Gastroesophageal sphincter (tissue), 4 donors: ENCODE measurements around the gene PYGB. TPM values are rescaled to one million over a fixed set of nuclear protein-coding genes. Genes with fewer than 3 reads are reported as not detected.

ENCODE experiments used
- ATAC-seq: fragments of 150-250 bp; one replicate; pipeline ENCODE4 v1.9.1; 2016; ENCODE audit warnings: mild to moderate bottlenecking, moderate library complexity
- H3K27ac ChIP-seq, 4 donors: fragments of 200-600 bp; sonication (generic) in 3 of 4; 1 replicate in 3 of 4; 2 replicates in 1 of 4; pipeline ENCODE4 v1.5.1; 2016 to 2019
- H3K27me3 ChIP-seq: fragments of 200-600 bp; sonication (generic); one replicate; pipeline ENCODE4 v1.5.1; 2019
- H3K36me3 ChIP-seq, 2 donors: fragments of 200-600 bp; sonication (generic); one replicate each; pipeline ENCODE4 v1.5.1; 2019; ENCODE audit warnings: control low read depth in 1 of 2
- H3K4me1 ChIP-seq, 3 donors: fragments of 200-600 bp; sonication (generic); 1 replicate in 2 of 3; 2 replicates in 1 of 3; pipeline ENCODE4 v1.5.1; 2016 to 2019; ENCODE audit warnings: control low read depth in 2 of 3
- H3K4me3 ChIP-seq, 2 donors: fragments of 200-600 bp; sonication (generic); one replicate each; pipeline ENCODE4 v1.5.1; 2019; ENCODE audit warnings: mild to moderate bottlenecking in 1 of 2, moderate library complexity in 1 of 2
- H3K9me3 ChIP-seq, 3 donors: fragments of 200-600 bp; sonication (generic); one replicate each; pipeline ENCODE4 v1.5.1; 2017 to 2019; ENCODE audit warnings: control low read depth in 2 of 3
- EP300 ChIP-seq: sonication (generic); formaldehyde crosslinking; IDR thresholded peaks from one replicate; pipeline ENCODE4 v1.6.1; 2017; ENCODE audit warnings: antibody characterized with exemption, mild to moderate bottlenecking
- POLR2A ChIP-seq, 2 donors: fragments of 450-650 bp; IDR thresholded peaks; one replicate each; pipeline ENCODE4 v1.6.1; 2017; ENCODE audit warnings: antibody characterized with exemption in 2 of 2, mild to moderate bottlenecking in 2 of 2, moderate library complexity in 1 of 2
- POLR2AphosphoS5 ChIP-seq: sonication (generic); formaldehyde crosslinking; IDR thresholded peaks from one replicate; pipeline ENCODE4 v1.6.1; 2017; ENCODE audit warnings: antibody characterized with exemption
- WGBS, 2 donors: methylation state at CpG; one replicate each; pipeline ENCODE4 v1.1.5; 2018; ENCODE audit warnings: low coverage in 1 of 2; 5-methylcytosine and 5-hydroxymethylcytosine counted together
- total RNA-seq, 4 donors: library from RNA; depleted of rRNA; stranded (reverse); fragments of >200 nt; gene quantifications; one replicate each; pipeline ENCODE4 v1.1.0, GENCODE V29; 2016
- TF ChIP-seq, protein P1 (sequence below), 4 experiments: fragments of 200-600 bp in 2 of 4; fragments of 450-650 bp in 2 of 4; sonication (generic) in 1 of 4; IDR thresholded peaks; one replicate each; pipeline ENCODE4 v1.5.1; 2017 to 2019; ENCODE audit warnings: antibody characterized with exemption in 4 of 4, mild to moderate bottlenecking in 2 of 4, moderate library complexity in 2 of 4

PYGB gene
- 100 to 1,000 TPM; 131 to 663 (median 337) TPM for total RNA-seq

DNA sequence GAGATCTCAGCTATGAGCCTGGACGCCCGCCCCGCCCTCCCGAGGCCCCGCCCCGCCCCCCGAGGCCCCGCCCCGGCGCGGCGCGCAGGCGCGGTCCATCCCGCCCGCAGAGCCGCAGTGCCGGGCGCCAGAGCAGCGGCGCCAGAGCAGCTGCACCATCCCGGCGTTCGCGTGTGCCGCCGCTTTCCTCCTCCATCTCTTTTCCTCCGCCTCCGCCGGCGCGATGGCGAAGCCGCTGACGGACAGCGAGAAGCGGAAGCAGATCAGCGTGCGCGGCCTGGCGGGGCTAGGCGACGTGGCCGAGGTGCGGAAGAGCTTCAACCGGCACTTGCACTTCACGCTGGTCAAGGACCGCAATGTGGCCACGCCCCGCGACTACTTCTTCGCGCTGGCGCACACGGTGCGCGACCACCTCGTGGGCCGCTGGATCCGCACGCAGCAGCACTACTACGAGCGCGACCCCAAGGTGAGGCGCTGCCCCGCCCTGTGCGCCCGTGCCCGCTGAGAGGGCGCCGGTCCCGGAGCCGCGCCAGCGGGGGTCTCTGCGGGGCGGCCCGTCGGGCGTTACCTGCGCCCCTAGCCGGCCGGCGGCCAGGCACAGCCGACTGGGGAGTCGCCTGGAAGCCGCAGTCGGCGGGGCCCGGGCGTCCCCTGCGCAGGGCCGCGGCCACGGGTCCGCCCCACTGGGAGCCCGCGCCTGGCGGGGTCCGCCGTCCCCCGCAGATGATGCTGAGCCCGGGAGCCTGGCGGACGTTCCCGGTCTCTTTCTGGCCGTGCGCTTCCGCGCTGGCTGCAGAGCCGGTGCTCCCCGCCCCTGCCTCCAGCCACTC is at the start of gene PYGB:
Gene PYGB (plus strand): TSS at position 130 of the 830 bp plus-strand sequence. CDS start 94 bp downstream, at position 224.
- Histone ChIP-seq H3K27me3 (no peaks in the 10 kb centered on the region), H3K4me1 (peaks cover 2 to 60% (median 36%) of the 10 kb centered on the region in 3 donors), H3K36me3 (no peaks in the 10 kb centered on the region), H3K27ac (peak within 1 kb of the TSS; percentile 77 to 99 (median 96)), H3K4me3 (peak within 1 kb of the TSS; percentile 66 to 94), H3K9me3 (no peaks in the 10 kb centered on the region)
- peak; percentile 91 for ATAC-seq
- WGBS, 2 donors: 0% methylated on average over 5 of the region's 113 CpGs; no CpG with 5 or more reads in 1 of the 2 donors
- TF ChIP-seq POLR2AphosphoS5 (peak; percentile 98), EP300 (no peak), POLR2A (IDR thresholded peaks at IDR 0.05) (peak; percentile 92 to 94)
- TF ChIP-seq, protein P1, sequence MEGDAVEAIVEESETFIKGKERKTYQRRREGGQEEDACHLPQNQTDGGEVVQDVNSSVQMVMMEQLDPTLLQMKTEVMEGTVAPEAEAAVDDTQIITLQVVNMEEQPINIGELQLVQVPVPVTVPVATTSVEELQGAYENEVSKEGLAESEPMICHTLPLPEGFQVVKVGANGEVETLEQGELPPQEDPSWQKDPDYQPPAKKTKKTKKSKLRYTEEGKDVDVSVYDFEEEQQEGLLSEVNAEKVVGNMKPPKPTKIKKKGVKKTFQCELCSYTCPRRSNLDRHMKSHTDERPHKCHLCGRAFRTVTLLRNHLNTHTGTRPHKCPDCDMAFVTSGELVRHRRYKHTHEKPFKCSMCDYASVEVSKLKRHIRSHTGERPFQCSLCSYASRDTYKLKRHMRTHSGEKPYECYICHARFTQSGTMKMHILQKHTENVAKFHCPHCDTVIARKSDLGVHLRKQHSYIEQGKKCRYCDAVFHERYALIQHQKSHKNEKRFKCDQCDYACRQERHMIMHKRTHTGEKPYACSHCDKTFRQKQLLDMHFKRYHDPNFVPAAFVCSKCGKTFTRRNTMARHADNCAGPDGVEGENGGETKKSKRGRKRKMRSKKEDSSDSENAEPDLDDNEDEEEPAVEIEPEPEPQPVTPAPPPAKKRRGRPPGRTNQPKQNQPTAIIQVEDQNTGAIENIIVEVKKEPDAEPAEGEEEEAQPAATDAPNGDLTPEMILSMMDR (IDR thresholded peaks at IDR 0.05): peak in 2 of 4 experiments; percentile 9

DNA sequence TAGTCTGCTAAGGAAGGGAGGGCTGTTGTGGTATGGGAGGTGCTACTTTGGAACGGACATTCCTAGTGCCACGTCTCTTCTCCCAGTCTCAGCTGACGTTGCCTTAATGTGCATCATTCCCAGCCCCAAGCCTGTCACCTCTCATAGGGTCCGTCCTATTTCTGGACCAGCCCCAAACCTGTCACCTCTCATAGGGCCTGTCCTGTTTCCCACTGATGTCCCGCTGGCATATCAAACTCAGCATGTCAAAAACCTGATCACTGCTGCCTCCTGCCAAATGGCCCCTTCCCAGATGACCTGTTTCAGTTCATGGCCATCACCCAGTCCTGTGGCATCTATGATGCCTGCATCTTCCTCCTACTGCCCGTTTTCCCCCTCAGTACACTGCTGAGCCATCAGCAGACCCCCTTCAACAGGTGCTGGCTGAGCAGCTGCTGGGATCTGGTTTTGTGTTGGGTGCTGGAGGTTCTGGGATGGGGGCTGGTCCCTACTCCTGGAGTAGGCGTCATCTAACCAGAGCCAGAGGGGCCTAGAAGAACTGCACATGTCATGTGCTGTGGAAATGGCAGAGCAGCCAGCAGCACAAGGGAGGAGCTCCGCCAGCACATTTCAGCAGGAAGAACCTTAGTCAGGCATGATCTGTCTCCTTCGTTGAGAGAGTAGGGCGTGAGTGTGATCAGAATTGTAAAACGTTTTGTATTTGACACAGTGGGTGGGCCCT is 49.1 kb upstream of the PYGB start:
- ATAC-seq: no peak
- TF ChIP-seq POLR2A (IDR thresholded peaks at IDR 0.05) (no peak), EP300 (no peak), POLR2AphosphoS5 (no peak)
- TF ChIP-seq, protein P1 (IDR thresholded peaks at IDR 0.05): no peak
- H3K36me3 ChIP-seq: no peaks in the 10 kb centered on the region
- no peak overlapping the region for H3K4me3 ChIP-seq
- H3K27me3 ChIP-seq: no peaks in the 10 kb centered on the region
- peak overlapping the region in 3 of 4 donors; percentile 30 to 87 (median 52) for H3K27ac ChIP-seq
- H3K9me3 ChIP-seq: no peaks in the 10 kb centered on the region
- H3K4me1 ChIP-seq: peaks cover 0 to 57% (median 23%) of the 10 kb centered on the region in 3 donors
- WGBS, 2 donors: 58 to 87% methylated on average over 5 to 9 of the region's 11 CpGs

DNA sequence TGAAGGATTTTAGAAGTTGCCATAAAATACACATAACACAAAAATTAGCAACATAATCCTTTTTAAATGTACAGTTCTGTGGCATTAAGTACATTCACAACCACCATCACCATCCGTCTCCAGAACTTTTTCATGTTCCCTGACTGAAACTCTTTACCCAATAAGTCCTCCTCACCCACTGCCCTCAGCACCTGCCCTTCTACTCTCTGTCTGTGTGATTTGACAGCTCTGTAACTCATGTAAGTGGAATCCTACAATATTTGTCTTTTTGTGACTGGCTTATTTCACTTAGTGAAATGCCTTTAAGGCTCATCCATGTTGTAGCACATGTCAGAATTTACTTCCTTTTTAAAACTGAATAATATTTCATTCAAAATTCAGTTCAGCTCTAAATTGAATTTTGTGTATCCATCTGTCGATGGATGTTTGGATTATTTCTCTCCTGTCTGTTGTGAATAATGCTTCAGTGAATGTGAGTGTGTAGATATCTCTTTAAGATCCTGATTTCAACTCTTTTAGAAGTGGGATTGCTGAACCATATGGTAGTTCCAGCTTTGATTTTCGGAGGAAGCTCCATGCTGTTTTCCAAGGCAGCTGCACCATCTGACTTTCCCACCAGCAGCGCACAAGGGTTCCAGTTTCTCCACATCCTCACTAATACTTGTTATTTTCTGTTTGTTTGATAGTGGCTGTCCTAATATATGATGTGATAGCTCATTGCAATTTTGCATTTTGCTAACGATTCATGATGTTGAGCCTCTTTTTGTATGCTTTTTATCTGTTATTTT is 48.2 kb upstream of the PYGB start:
- no peaks in the 10 kb centered on the region for H3K27me3 ChIP-seq
- no peak for ATAC-seq
- H3K4me3 ChIP-seq: no peak overlapping the region
- no peaks in the 10 kb centered on the region for H3K9me3 ChIP-seq
- peak overlapping the region in 3 of 4 donors; percentile 30 to 87 (median 52) for H3K27ac ChIP-seq
- no peaks in the 10 kb centered on the region for H3K36me3 ChIP-seq
- WGBS, 2 donors: 54 to 56% methylated on average over 5 of the region's 5 CpGs
- H3K4me1 ChIP-seq: peaks cover 0 to 58% (median 23%) of the 10 kb centered on the region in 3 donors
- no peak for TF ChIP-seq EP300
- TF ChIP-seq, protein P1 (IDR thresholded peaks at IDR 0.05): no peak
- TF ChIP-seq POLR2A (IDR thresholded peaks at IDR 0.05): no peak
- TF ChIP-seq POLR2AphosphoS5: no peak

DNA sequence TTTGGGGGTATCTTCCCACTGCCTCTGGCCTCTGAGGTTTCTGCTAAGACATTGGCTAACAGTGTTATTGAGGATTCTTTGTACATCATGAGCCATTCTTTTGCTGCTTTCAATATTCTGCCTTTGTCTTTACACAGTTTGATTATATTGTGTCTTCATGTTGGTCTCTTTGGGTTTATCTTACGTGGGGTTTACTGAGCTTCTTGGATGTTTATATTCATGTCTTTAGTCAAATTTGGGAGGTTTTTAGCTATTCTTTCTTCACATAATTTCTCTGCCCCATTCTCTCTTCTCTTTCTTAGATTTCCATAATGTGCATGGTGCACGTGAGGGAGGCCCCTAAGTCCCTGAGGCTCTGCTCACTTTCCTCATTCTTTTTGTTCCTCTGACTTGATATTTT is 44.8 kb upstream of the PYGB start:
- no peaks in the 10 kb centered on the region for H3K9me3 ChIP-seq
- no peak for ATAC-seq
- H3K36me3 ChIP-seq: peaks cover 0 to 13% of the 10 kb centered on the region in 2 donors
- peaks cover 0 to 45% (median 10%) of the 10 kb centered on the region in 3 donors for H3K4me1 ChIP-seq
- no peak overlapping the region for H3K4me3 ChIP-seq
- H3K27ac ChIP-seq: no peak overlapping the region
- TF ChIP-seq POLR2AphosphoS5 (no peak), POLR2A (IDR thresholded peaks at IDR 0.05) (no peak), EP300 (no peak)
- TF ChIP-seq, protein P1 (IDR thresholded peaks at IDR 0.05): no peak
- no peaks in the 10 kb centered on the region for H3K27me3 ChIP-seq
- WGBS, 2 donors: 69 to 94% methylated on average over 2 of the region's 2 CpGs
